GM12875 (cell line): ENCODE data around the gene GNAT2.

Source experiments
- H3K4me3 ChIP-seq: one replicate; pipeline ENCODE4 v1.5.1; 2011; ENCODE audit warnings: low read depth, low read length, control low read depth
- TF ChIP-seq, protein P1 (sequence below): IDR thresholded peaks from 2 replicates; pipeline ENCODE4 v1.5.1; 2011; ENCODE audit warnings: low read depth, mild to moderate bottlenecking, control low read depth, inconsistent platforms, low read length, moderate library complexity, borderline replicate concordance; ENCODE audit not compliant: insufficient read depth

Gene GNAT2

DNA sequence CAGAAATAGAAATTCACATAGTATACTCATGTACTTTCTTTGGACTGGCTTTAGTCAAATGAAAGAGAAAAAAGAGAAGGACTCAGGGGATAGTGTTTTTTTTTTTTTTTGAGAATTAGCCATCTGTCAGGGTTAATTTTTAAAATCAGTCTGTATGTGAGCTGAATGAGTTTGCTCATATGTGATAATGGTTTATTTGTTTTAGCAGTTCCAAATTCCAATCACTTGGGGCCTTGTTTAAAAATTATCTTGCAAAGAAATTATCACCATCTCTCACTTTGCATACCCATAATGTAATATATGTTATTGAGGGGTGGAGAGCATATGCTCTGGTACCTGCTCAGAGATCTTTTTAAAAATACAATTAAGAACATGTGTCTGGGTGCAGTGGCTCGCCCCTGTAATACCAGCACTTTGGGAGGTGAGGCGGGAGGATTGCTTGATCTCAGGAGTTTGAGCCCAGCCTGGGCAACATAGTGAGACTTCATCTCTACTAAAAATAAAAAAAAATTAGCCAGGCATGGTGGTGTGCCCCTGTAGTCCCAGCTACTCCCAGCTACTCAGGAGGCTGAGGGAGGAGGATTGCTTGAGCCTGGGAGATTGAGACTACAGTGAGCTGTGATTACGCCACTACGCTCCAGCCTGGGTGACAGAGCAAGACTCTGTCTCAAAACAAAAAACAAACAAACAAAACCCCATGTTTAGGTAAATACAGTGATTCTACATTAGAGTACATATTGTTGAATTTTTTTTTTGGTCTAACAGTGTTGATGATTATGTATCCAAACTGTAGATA lies 51.3 kb downstream of the GNAT2 start:
- TF ChIP-seq, protein P1, sequence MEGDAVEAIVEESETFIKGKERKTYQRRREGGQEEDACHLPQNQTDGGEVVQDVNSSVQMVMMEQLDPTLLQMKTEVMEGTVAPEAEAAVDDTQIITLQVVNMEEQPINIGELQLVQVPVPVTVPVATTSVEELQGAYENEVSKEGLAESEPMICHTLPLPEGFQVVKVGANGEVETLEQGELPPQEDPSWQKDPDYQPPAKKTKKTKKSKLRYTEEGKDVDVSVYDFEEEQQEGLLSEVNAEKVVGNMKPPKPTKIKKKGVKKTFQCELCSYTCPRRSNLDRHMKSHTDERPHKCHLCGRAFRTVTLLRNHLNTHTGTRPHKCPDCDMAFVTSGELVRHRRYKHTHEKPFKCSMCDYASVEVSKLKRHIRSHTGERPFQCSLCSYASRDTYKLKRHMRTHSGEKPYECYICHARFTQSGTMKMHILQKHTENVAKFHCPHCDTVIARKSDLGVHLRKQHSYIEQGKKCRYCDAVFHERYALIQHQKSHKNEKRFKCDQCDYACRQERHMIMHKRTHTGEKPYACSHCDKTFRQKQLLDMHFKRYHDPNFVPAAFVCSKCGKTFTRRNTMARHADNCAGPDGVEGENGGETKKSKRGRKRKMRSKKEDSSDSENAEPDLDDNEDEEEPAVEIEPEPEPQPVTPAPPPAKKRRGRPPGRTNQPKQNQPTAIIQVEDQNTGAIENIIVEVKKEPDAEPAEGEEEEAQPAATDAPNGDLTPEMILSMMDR: no peak
- no peak overlapping the region for H3K4me3 ChIP-seq

DNA sequence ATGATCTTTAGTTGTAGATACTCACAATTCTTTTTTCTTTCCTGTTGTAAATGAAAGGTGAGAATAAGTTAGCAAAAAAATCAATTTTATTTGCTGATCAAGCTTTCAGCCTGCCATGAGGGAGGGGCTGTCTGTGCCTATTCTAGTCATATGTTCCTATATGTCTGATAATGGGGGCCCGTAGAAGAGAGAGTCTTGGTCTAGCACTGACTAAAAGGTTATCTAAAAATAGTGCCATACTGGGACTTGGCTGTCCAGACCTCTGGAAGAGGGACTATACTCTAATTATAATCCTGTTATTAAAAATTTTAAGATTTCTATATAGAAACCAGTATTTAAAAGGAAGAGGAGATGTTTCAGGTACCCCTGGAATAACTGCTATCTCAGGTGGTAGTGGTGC lies 52.4 kb downstream of the GNAT2 start:
- TF ChIP-seq, protein P1: no peak
- H3K4me3 ChIP-seq: no peak overlapping the region

DNA sequence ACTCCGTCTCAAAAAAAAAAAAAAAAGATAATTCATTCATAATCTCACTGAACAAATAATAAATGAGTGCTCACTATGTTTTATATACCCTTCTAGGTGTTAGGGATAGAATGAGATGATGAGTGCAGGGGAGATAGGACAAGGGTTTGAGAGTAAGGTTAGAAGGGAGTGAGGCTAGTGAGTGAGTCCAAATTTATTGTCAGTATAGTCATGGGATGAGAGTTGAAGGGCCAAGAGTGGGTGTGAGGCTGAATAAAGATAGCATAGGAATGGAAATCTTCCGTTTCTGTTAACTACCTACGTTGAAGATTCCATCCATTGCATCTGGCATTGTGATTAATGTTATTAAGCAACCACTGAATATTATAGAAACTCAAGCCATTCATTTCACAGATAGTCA lies 54.2 kb downstream of the GNAT2 start:
- TF ChIP-seq, protein P1: no peak
- no peak overlapping the region for H3K4me3 ChIP-seq

DNA sequence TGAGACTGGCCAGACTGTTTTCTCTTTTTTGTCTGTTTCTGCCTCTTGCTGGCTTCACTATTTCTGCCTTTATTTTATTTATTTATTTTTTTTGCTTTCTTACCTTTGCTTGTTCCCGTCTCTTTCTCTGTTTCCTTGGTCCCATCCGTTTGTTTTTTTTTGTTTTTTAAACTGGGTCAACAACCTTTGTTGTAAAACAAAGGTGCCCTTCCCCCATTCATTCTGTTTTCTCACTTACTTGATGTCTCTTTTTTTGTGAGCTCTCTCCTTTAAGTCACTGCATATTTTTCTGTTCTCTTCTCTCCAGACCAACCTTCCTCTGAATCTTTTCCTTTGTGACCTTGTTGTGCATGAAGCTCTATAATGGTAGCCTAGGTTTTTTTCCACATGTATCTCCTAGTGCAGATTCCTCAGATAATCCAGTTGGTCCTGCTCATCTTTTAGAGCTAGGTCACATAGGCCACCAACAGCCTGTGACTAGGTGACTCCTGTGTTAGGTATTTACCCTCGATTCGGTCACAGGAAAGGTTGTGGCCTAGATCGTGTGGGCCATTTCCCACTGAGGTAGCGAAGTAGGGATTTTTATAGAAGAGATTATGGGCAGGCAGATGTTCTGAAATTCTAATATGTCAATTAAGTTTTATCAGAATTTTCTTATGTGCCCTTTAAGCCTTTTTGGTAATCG lies 55.1 kb downstream of the GNAT2 start:
- TF ChIP-seq, protein P1: no peak
- no peak overlapping the region for H3K4me3 ChIP-seq

DNA sequence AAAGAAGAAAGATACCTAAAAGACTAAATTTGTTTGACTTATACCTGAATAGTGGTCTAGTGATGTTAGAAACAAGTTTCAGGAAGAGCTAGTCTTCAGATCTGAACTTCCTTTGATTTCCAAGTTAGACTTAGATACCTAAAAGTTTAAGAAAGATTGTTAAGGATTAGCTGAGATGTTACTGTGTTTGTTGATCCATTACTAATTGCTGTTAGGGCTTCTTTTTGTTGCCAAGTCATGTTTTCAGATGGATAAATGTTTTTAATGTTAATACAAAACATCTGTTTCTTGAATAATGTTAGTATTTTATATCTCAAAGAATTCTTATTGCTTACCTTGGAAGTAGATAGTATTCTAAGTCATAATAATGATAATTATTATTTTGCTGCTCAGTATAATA lies 59.4 kb downstream of the GNAT2 start:
- TF ChIP-seq, protein P1: no peak
- no peak overlapping the region for H3K4me3 ChIP-seq

DNA sequence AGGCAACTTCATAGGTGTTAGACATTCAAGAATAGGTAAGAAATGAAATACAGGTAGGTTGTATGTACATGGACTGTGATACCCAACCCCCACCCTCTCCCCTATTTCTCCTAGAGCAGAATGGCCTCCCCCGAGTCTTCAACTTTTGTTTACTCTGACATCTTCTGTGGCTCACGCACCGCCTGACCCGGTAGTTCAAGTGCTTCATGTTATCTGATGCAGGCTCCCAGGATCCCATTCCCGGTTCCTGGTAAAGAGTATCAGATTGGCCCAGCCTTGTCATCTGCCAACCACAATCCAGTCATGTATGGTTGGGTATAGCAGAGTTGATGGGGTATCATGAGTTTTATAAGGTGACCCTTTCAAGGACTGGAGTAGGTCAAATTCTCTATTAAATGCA lies 61.9 kb downstream of the GNAT2 start:
- TF ChIP-seq, protein P1: no peak
- no peak overlapping the region for H3K4me3 ChIP-seq

DNA sequence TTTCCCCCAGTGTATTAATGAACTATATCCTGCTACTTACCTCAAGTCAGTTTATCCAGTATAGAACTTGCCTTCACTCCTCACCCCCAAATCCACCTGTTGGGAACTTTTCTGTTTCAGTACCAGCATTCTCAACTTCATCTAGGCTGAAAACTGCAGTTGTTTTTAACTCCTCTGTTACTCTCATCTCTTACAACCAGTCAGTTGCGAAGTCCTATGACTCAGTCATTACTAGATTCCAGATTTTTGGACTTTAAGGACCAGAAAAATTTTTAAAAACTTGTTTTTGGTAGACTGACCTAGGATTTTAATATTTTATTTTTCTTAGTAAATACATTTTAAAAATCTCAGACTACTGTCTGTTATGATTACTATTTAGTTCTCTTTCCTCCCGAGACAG lies 62.9 kb downstream of the GNAT2 start:
- H3K4me3 ChIP-seq: no peak overlapping the region
- TF ChIP-seq, protein P1: no peak
